Natural killer cell treated with Interleukin-12 subunit alpha and Interleukin-12 subunit beta and Interleukin-15 and Interleukin-18, amount 100 ng/mL, for 72 hours (primary cell): Measurements from ENCODE around the gene TAS2R39. TPM values are rescaled to one million over a fixed set of nuclear protein-coding genes. Genes with fewer than 3 reads are reported as not detected.

ENCODE experiments used
- ATAC-seq, 2 donors: fragments of 150-1000 bp; cut with Tn5 transposase in 1 of 2; sonication (Bioruptor Pico), chemical (Tn5 transposase) in 1 of 2; 2 replicates each; pipeline ENCODE4 v1.10.0; 2021
- DNase-seq: peaks from one replicate; pipeline ENCODE4 v3.0.0; 2022; ENCODE audit warnings: low spot score
- H3K27ac Mint-ChIP-seq, 2 donors: 1 replicate in 1 of 2; 2 replicates in 1 of 2; pipeline ENCODE4 v1.8.0; 2022; ENCODE audit warnings: mixed read lengths in 2 of 2, mild to moderate bottlenecking in 1 of 2, moderate library complexity in 1 of 2
- H3K27me3 Mint-ChIP-seq, 2 donors: 1 replicate in 1 of 2; 2 replicates in 1 of 2; pipeline ENCODE4 v1.8.0; 2022; ENCODE audit warnings: mixed read lengths in 2 of 2
- H3K36me3 Mint-ChIP-seq: one replicate; pipeline ENCODE4 v1.8.0; 2022; ENCODE audit warnings: mixed read lengths
- H3K4me1 Mint-ChIP-seq, 2 donors: 1 replicate in 1 of 2; 2 replicates in 1 of 2; pipeline ENCODE4 v1.8.0; 2022; ENCODE audit warnings: low read depth in 2 of 2, mixed read lengths in 2 of 2, mild to moderate bottlenecking in 1 of 2
- H3K4me3 Mint-ChIP-seq: one replicate; pipeline ENCODE4 v1.8.0; 2022; ENCODE audit warnings: mixed read lengths
- H3K9me3 Mint-ChIP-seq: 2 replicates; pipeline ENCODE4 v1.8.0; 2022; ENCODE audit warnings: mixed read lengths
- total RNA-seq, 2 donors: library from RNA; stranded (reverse); gene quantifications; one replicate each; pipeline ENCODE4 v1.2.3, GENCODE V29; 2022

TAS2R39 gene
- total RNA-seq, 2 donors from 2014 or later: not detected

- H3K4me1 Mint-ChIP-seq: no peaks in the 10 kb centered on the region
- H3K36me3 Mint-ChIP-seq: no peaks in the 10 kb centered on the region
- no peak for DNase-seq
- ATAC-seq: no peak
- no peak overlapping the region for H3K27ac Mint-ChIP-seq
- H3K27me3 Mint-ChIP-seq: peaks cover 24 to 25% of the 10 kb centered on the region in 2 donors
- no peak overlapping the region for H3K4me3 Mint-ChIP-seq
- H3K9me3 Mint-ChIP-seq: no peaks in the 10 kb centered on the region
Measured at GRCh38 chr7:143225047-143225446, 41.8 kb downstream of the TAS2R39 start.

- H3K9me3 Mint-ChIP-seq: no peaks in the 10 kb centered on the region
- ATAC-seq (no peak), DNase-seq (no peak)
- peaks cover 13 to 20% of the 10 kb centered on the region in 2 donors for H3K27me3 Mint-ChIP-seq
- H3K27ac Mint-ChIP-seq: no peak overlapping the region
- no peaks in the 10 kb centered on the region for H3K4me1 Mint-ChIP-seq
- no peak overlapping the region for H3K4me3 Mint-ChIP-seq
- no peaks in the 10 kb centered on the region for H3K36me3 Mint-ChIP-seq
Measured at GRCh38 chr7:143227806-143228205, 44.6 kb downstream of the TAS2R39 start.

- Mint-ChIP-seq H3K9me3 (no peaks in the 10 kb centered on the region), H3K4me3 (no peak overlapping the region), H3K36me3 (no peaks in the 10 kb centered on the region), H3K27me3 (peaks cover 0 to 12% of the 10 kb centered on the region in 2 donors), H3K4me1 (no peaks in the 10 kb centered on the region), H3K27ac (no peak overlapping the region)
- no peak for ATAC-seq
- no peak for DNase-seq
Measured at GRCh38 chr7:143229054-143229790, 46.0 kb downstream of the TAS2R39 start.

- no peak for DNase-seq
- ATAC-seq: no peak
- peaks cover 5% of the 10 kb centered on the region for H3K36me3 Mint-ChIP-seq
- H3K27me3 Mint-ChIP-seq: peaks cover 9 to 16% of the 10 kb centered on the region in 2 donors
- no peaks in the 10 kb centered on the region for H3K9me3 Mint-ChIP-seq
- no peaks in the 10 kb centered on the region for H3K4me1 Mint-ChIP-seq
- no peak overlapping the region for H3K27ac Mint-ChIP-seq
- H3K4me3 Mint-ChIP-seq: no peak overlapping the region
Measured at GRCh38 chr7:143230602-143231457, 47.6 kb downstream of the TAS2R39 start.

Other genes with a start within 250 kb of the TAS2R39 start
- gene TRPV5, start 249.7 kb upstream of the TAS2R39 start, total RNA-seq: not detected
- gene LLCFC1, start 243.9 kb upstream of the TAS2R39 start, total RNA-seq: not detected
- gene KEL, start 221.1 kb upstream of the TAS2R39 start, total RNA-seq: not detected
- gene OR9A2, start 156.3 kb upstream of the TAS2R39 start, total RNA-seq: not detected
- gene OR6V1, start 131.1 kb upstream of the TAS2R39 start, total RNA-seq: not detected
- gene PIP, start 51.3 kb upstream of the TAS2R39 start, total RNA-seq: not detected
- not detected for gene TAS2R40, start 38.6 kb downstream of the TAS2R39 start, total RNA-seq
- gene GSTK1, start 80.0 kb downstream of the TAS2R39 start, total RNA-seq: 100 to 1,000 TPM; 133 to 233 TPM
- gene TMEM139, start 101.5 kb downstream of the TAS2R39 start, total RNA-seq: not detected
- gene CASP2, start 104.9 kb downstream of the TAS2R39 start, total RNA-seq: 10 to 100 TPM; 67.8 to 94.2 TPM
- gene CLCN1, start 132.7 kb downstream of the TAS2R39 start, total RNA-seq: under 1 TPM in 1 of 2 donors, not detected in 1; 0.10 TPM
- 1 to 10 TPM; 2.9 TPM for gene FAM131B, start 179.3 kb downstream of the TAS2R39 start, total RNA-seq
- 100 to 1,000 TPM in 1 of 2 donors, 10 to 100 TPM in 1; 81.6 to 114 TPM for gene ZYX, start 197.9 kb downstream of the TAS2R39 start, total RNA-seq
- gene EPHA1, start 225.4 kb downstream of the TAS2R39 start, total RNA-seq: under 1 TPM in 1 of 2 donors, not detected in 1; 0.21 TPM